Measurements from ENCODE around the gene TTC28. TPM values are rescaled to one million over a fixed set of nuclear protein-coding genes. Genes with fewer than 3 reads are reported as not detected.
"Not testable (repeated sequence)": the region's sequence is repeated elsewhere in the genome, so short reads cannot be mapped to it uniquely, and the experiment has no call there.

The TTC28 gene
- total and polyA plus RNA-seq, 4 donors = 3.1 to 74.9 (median 26.1) TPM

- intact Hi-C loops (cut with DNase I) = no loop called here
- H3K36me3 ChIP-seq (ENCODE audit: control insufficient read depth in 1 of 2, insufficient read depth in 2 of 2, low read length in 1 of 2) = no peaks in the 10 kb centered on the region
- ATAC-seq (ENCODE audit: low FRiP score) = no peak
- DNase-seq = no peak
- 75 to 87% methylated on average over 2 of the region's 2 CpGs for WGBS, 2 donors
- no peaks in the 10 kb centered on the region for H3K4me1 ChIP-seq (ENCODE audit: control insufficient read depth in 1 of 2, insufficient read depth in 2 of 2, low read length in 2 of 2)
- no peak overlapping the region for H3K27ac ChIP-seq (ENCODE audit: low read depth in 1 of 2, low read length in 2 of 2)
- H3K9me3 ChIP-seq (ENCODE audit: control insufficient read depth, low read length) = no peaks in the 10 kb centered on the region
- H3K4me3 ChIP-seq (ENCODE audit: low read length in 2 of 2) = no peak overlapping the region
- H3K27me3 ChIP-seq (ENCODE audit: control insufficient read depth in 1 of 2, insufficient read depth in 2 of 2, low read length in 1 of 2) = no peaks in the 10 kb centered on the region
Measured at GRCh38 chr22:28481725-28482124, 197.9 kb downstream of the TTC28 start.

GRCh38 chr22:28480000-28480715, 199.5 kb downstream of the TTC28 start:
- intact Hi-C loops (cut with DNase I) = no loop called here
- no peaks in the 10 kb centered on the region for H3K27me3 ChIP-seq (ENCODE audit: control insufficient read depth in 1 of 2, insufficient read depth in 2 of 2, low read length in 1 of 2)
- WGBS, 2 donors = 12 to 26% methylated on average over 3 of the region's 3 CpGs
- no peak for ATAC-seq (ENCODE audit: low FRiP score)
- no peak for DNase-seq
- H3K36me3 ChIP-seq (ENCODE audit: control insufficient read depth in 1 of 2, insufficient read depth in 2 of 2, low read length in 1 of 2) = no peaks in the 10 kb centered on the region
- no peaks in the 10 kb centered on the region for H3K4me1 ChIP-seq (ENCODE audit: control insufficient read depth in 1 of 2, insufficient read depth in 2 of 2, low read length in 2 of 2)
- no peaks in the 10 kb centered on the region for H3K9me3 ChIP-seq (ENCODE audit: control insufficient read depth, low read length)
- no peak overlapping the region for H3K4me3 ChIP-seq (ENCODE audit: low read length in 2 of 2)
- no peak overlapping the region for H3K27ac ChIP-seq (ENCODE audit: low read depth in 1 of 2, low read length in 2 of 2)

- Histone ChIP-seq H3K36me3 (ENCODE audit: control insufficient read depth in 1 of 2, insufficient read depth in 2 of 2, low read length in 1 of 2) (no peaks in the 10 kb centered on the region), H3K27ac (ENCODE audit: low read depth in 1 of 2, low read length in 2 of 2) (no peak overlapping the region), H3K27me3 (ENCODE audit: control insufficient read depth in 1 of 2, insufficient read depth in 2 of 2, low read length in 1 of 2) (no peaks in the 10 kb centered on the region), H3K4me3 (ENCODE audit: low read length in 2 of 2) (no peak overlapping the region), H3K9me3 (ENCODE audit: control insufficient read depth, low read length) (no peaks in the 10 kb centered on the region), H3K4me1 (ENCODE audit: control insufficient read depth in 1 of 2, insufficient read depth in 2 of 2, low read length in 2 of 2) (no peaks in the 10 kb centered on the region)
- DNase-seq (no peak), ATAC-seq (ENCODE audit: low FRiP score) (no peak)
- intact Hi-C loops (cut with DNase I) = no loop called here
Measured at GRCh38 chr22:28478564-28478963, 201.1 kb downstream of the TTC28 start.

GRCh38 chr22:28477556-28477955, 202.1 kb downstream of the TTC28 start:
- DNase-seq = no peak
- Histone ChIP-seq H3K4me3 (ENCODE audit: low read length in 2 of 2) (no peak overlapping the region), H3K36me3 (ENCODE audit: control insufficient read depth in 1 of 2, insufficient read depth in 2 of 2, low read length in 1 of 2) (no peaks in the 10 kb centered on the region), H3K9me3 (ENCODE audit: control insufficient read depth, low read length) (no peaks in the 10 kb centered on the region), H3K4me1 (ENCODE audit: control insufficient read depth in 1 of 2, insufficient read depth in 2 of 2, low read length in 2 of 2) (no peaks in the 10 kb centered on the region), H3K27ac (ENCODE audit: low read depth in 1 of 2, low read length in 2 of 2) (no peak overlapping the region), H3K27me3 (ENCODE audit: control insufficient read depth in 1 of 2, insufficient read depth in 2 of 2, low read length in 1 of 2) (no peaks in the 10 kb centered on the region)
- intact Hi-C loops (cut with DNase I) = no loop called here
- WGBS, 2 donors = 93 to 95% methylated on average over 1 of the region's 1 CpG
- ATAC-seq (ENCODE audit: low FRiP score) = no peak

GRCh38 chr22:28474330-28474729, 205.3 kb downstream of the TTC28 start:
- 94 to 98% methylated on average over 1 of the region's 1 CpG for WGBS, 2 donors
- no peaks in the 10 kb centered on the region for H3K36me3 ChIP-seq (ENCODE audit: control insufficient read depth in 1 of 2, insufficient read depth in 2 of 2, low read length in 1 of 2)
- H3K9me3 ChIP-seq (ENCODE audit: control insufficient read depth, low read length) = no peaks in the 10 kb centered on the region
- DNase-seq = no peak
- no peak overlapping the region for H3K27ac ChIP-seq (ENCODE audit: low read depth in 1 of 2, low read length in 2 of 2)
- no peaks in the 10 kb centered on the region for H3K27me3 ChIP-seq (ENCODE audit: control insufficient read depth in 1 of 2, insufficient read depth in 2 of 2, low read length in 1 of 2)
- H3K4me1 ChIP-seq (ENCODE audit: control insufficient read depth in 1 of 2, insufficient read depth in 2 of 2, low read length in 2 of 2) = no peaks in the 10 kb centered on the region
- ATAC-seq (ENCODE audit: low FRiP score) = no peak
- intact Hi-C loops (cut with DNase I) = no loop called here
- no peak overlapping the region for H3K4me3 ChIP-seq (ENCODE audit: low read length in 2 of 2)

GRCh38 chr22:28473258-28473657, 206.4 kb downstream of the TTC28 start:
- no peak for ATAC-seq (ENCODE audit: low FRiP score)
- H3K36me3 ChIP-seq (ENCODE audit: control insufficient read depth in 1 of 2, insufficient read depth in 2 of 2, low read length in 1 of 2) = no peaks in the 10 kb centered on the region
- intact Hi-C loops (cut with DNase I) = no loop called here
- no peak overlapping the region for H3K4me3 ChIP-seq (ENCODE audit: low read length in 2 of 2)
- no peak for DNase-seq
- no peak overlapping the region for H3K27ac ChIP-seq (ENCODE audit: low read depth in 1 of 2, low read length in 2 of 2)
- 84 to 90% methylated on average over 2 of the region's 2 CpGs for WGBS, 2 donors
- no peaks in the 10 kb centered on the region for H3K27me3 ChIP-seq (ENCODE audit: control insufficient read depth in 1 of 2, insufficient read depth in 2 of 2, low read length in 1 of 2)
- H3K9me3 ChIP-seq (ENCODE audit: control insufficient read depth, low read length) = no peaks in the 10 kb centered on the region
- H3K4me1 ChIP-seq (ENCODE audit: control insufficient read depth in 1 of 2, insufficient read depth in 2 of 2, low read length in 2 of 2) = no peaks in the 10 kb centered on the region

GRCh38 chr22:28467055-28467454, 212.6 kb downstream of the TTC28 start:
- H3K27me3 ChIP-seq (ENCODE audit: control insufficient read depth in 1 of 2, insufficient read depth in 2 of 2, low read length in 1 of 2); DNase-seq; H3K4me3 ChIP-seq (ENCODE audit: low read length in 2 of 2); H3K36me3 ChIP-seq (ENCODE audit: control insufficient read depth in 1 of 2, insufficient read depth in 2 of 2, low read length in 1 of 2); ATAC-seq (ENCODE audit: low FRiP score); intact Hi-C loops (cut with DNase I); H3K9me3 ChIP-seq (ENCODE audit: control insufficient read depth, low read length); H3K27ac ChIP-seq (ENCODE audit: low read depth in 1 of 2, low read length in 2 of 2); H3K4me1 ChIP-seq (ENCODE audit: control insufficient read depth in 1 of 2, insufficient read depth in 2 of 2, low read length in 2 of 2): not testable (repeated sequence)
- 85 to 86% methylated on average over 1 of the region's 1 CpG for WGBS, 2 donors

- no peak for DNase-seq
- no peak overlapping the region for H3K27ac ChIP-seq (ENCODE audit: low read depth in 1 of 2, low read length in 2 of 2)
- H3K36me3 ChIP-seq (ENCODE audit: control insufficient read depth in 1 of 2, insufficient read depth in 2 of 2, low read length in 1 of 2) = no peaks in the 10 kb centered on the region
- ATAC-seq (ENCODE audit: low FRiP score) = no peak
- WGBS, 2 donors = 94 to 96% methylated on average over 4 of the region's 4 CpGs
- H3K4me1 ChIP-seq (ENCODE audit: control insufficient read depth in 1 of 2, insufficient read depth in 2 of 2, low read length in 2 of 2) = no peaks in the 10 kb centered on the region
- intact Hi-C loops (cut with DNase I) = no loop called here
- no peaks in the 10 kb centered on the region for H3K27me3 ChIP-seq (ENCODE audit: control insufficient read depth in 1 of 2, insufficient read depth in 2 of 2, low read length in 1 of 2)
- H3K9me3 ChIP-seq (ENCODE audit: control insufficient read depth, low read length) = no peaks in the 10 kb centered on the region
- H3K4me3 ChIP-seq (ENCODE audit: low read length in 2 of 2) = no peak overlapping the region
Measured at GRCh38 chr22:28466399-28466798, 213.2 kb downstream of the TTC28 start.

GRCh38 chr22:28465841-28466240, 213.8 kb downstream of the TTC28 start:
- no peak overlapping the region for H3K4me3 ChIP-seq (ENCODE audit: low read length in 2 of 2)
- 91 to 96% methylated on average over 1 of the region's 1 CpG for WGBS, 2 donors
- H3K27ac ChIP-seq (ENCODE audit: low read depth in 1 of 2, low read length in 2 of 2) = no peak overlapping the region
- H3K36me3 ChIP-seq (ENCODE audit: control insufficient read depth in 1 of 2, insufficient read depth in 2 of 2, low read length in 1 of 2) = no peaks in the 10 kb centered on the region
- no peaks in the 10 kb centered on the region for H3K4me1 ChIP-seq (ENCODE audit: control insufficient read depth in 1 of 2, insufficient read depth in 2 of 2, low read length in 2 of 2)
- DNase-seq (no peak), ATAC-seq (ENCODE audit: low FRiP score) (no peak)
- no peaks in the 10 kb centered on the region for H3K9me3 ChIP-seq (ENCODE audit: control insufficient read depth, low read length)
- no peaks in the 10 kb centered on the region for H3K27me3 ChIP-seq (ENCODE audit: control insufficient read depth in 1 of 2, insufficient read depth in 2 of 2, low read length in 1 of 2)
- intact Hi-C loops (cut with DNase I) = no loop called here
